Stimulated activated CD8-positive, alpha-beta memory T cell treated with anti-CD3 and anti-CD28 coated beads, Interleukin-4, amount 100 ng/mL, for 4 hours (primary cell): ENCODE measurements around the gene AFM.

Experiments used
- DNase-seq, 2 donors: peaks; one replicate each; pipeline ENCODE4 v3.0.0-alpha.2; 2020; ENCODE audit warnings: low read depth in 2 of 2, low spot score in 1 of 2

AFM gene, protein sequence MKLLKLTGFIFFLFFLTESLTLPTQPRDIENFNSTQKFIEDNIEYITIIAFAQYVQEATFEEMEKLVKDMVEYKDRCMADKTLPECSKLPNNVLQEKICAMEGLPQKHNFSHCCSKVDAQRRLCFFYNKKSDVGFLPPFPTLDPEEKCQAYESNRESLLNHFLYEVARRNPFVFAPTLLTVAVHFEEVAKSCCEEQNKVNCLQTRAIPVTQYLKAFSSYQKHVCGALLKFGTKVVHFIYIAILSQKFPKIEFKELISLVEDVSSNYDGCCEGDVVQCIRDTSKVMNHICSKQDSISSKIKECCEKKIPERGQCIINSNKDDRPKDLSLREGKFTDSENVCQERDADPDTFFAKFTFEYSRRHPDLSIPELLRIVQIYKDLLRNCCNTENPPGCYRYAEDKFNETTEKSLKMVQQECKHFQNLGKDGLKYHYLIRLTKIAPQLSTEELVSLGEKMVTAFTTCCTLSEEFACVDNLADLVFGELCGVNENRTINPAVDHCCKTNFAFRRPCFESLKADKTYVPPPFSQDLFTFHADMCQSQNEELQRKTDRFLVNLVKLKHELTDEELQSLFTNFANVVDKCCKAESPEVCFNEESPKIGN

GRCh38 chr4:73481358-73481757 is at the start of gene AFM:
AFM (plus strand) TSS chr4:73481745; CDS start chr4:73481776, 31 bp downstream.
- DNase-seq, result no peak

DNA sequence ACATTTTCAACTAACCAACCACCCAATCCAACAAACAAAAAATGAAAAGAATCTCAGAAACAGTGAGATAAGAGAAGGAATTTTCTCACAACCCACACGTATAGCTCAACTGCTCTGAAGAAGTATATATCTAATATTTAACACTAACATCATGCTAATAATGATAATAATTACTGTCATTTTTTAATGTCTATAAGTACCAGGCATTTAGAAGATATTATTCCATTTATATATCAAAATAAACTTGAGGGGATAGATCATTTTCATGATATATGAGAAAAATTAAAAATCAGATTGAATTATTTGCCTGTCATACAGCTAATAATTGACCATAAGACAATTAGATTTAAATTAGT is 49.8 kb upstream of the AFM start:
- DNase-seq, result no peak

- DNase-seq, result no peak
Observed at GRCh38 chr4:73432169-73433000, 49.2 kb upstream of the AFM start.

- no peak for DNase-seq
Observed at GRCh38 chr4:73433140-73433539, 48.4 kb upstream of the AFM start.

- no peak for DNase-seq
Observed at GRCh38 chr4:73434311-73434710, 47.2 kb upstream of the AFM start.

GRCh38 chr4:73435984-73436383 is 45.6 kb upstream of the AFM start, which contains the start of gene AFP:
AFP (plus strand) TSS chr4:73436221; CDS start chr4:73436263, 42 bp downstream.
- DNase-seq, result no peak

DNA sequence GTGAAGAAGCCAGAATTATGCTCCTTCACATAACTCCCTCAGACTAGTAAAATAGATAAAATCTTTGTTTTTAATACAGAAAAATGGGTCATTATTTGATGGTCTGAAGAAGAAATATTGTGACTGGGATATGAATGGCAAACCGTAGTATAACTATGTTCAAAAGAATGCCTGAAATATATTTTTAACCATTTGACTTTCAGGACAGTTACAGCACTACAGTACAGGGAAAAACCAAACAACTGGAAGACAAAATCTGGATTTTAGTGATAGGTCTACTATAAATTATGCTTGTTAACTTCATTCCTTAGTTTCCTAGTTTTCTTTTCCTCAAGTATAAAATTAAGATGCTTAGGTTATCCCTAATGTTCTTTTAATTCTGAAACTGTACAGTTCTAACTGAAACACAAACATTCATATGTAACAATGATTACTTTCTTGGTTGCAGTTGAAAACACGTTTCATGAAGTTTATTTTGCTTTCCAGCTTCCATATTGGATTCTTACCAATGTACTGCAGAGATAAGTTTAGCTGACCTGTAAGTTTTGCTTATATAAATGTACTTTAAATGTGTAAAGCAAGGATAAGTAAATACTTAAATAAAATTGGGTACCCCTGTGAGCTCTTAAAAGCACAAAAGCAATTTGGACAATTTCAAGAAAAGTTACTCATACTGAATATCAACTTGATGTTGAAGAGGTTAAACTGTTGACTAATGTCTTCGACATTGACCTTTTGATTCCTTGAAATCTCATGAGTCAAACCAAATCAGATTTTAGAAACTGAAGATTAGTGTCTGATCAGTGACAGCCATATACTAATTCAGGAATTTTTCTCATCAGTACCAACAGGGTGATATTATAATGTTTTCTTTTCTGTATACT is 44.6 kb upstream of the AFM start:
- DNase-seq, result no peak

- DNase-seq, result no peak
Observed at GRCh38 chr4:73437558-73437956, 44.0 kb upstream of the AFM start.

DNA sequence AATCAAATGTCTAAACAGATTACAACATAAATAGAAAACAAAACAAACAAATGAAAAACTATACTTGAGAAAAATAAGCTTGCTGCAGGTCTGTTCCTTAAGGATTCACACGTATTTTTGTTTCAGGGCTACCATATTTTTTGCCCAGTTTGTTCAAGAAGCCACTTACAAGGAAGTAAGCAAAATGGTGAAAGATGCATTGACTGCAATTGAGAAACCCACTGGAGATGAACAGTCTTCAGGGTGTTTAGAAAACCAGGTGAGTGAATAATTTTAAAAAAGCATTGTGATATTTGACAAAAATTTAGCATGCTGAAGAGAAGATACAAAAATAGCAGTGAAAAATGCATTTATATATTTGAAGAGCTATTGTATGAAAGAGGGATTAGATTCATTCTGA is 43.5 kb upstream of the AFM start:
- no peak for DNase-seq

- DNase-seq, result no peak
Observed at GRCh38 chr4:73438582-73439215, 42.8 kb upstream of the AFM start.

GRCh38 chr4:73439445-73439844 is 42.1 kb upstream of the AFM start:
- no peak for DNase-seq

DNA sequence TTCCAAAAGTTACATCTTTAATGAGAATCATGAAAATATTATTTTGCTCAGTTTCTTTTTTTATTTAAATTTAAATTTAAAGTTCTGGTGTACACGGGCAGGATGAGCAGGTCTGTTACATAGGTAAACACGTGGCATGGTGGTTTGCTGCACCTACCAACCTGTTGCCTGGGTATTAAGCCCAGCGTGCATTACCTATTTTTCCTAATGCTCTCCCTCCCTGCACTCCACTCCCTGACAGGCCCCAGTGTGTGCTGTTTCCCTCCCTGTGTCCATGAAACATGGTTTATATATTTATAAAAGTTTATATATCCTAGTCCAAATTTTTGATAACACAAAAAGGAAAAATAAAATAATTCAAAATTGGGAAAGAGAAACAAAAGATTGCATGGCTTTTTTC is 41.6 kb upstream of the AFM start:
- DNase-seq, result no peak

DNA sequence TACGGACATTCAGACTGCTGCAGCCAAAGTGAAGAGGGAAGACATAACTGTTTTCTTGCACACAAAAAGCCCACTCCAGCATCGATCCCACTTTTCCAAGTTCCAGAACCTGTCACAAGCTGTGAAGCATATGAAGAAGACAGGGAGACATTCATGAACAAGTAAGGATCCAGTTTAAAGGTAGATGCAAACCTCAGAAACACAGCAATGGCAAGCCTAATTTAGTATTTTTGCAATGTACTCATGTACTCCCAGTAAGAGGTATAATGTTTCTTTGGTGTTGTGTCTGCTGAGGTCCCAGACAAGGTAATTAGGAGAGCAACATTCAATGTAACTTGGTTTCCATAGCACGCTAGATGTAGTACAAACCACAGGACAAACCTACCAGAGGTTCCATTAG is 40.9 kb upstream of the AFM start:
- no peak for DNase-seq

DNA sequence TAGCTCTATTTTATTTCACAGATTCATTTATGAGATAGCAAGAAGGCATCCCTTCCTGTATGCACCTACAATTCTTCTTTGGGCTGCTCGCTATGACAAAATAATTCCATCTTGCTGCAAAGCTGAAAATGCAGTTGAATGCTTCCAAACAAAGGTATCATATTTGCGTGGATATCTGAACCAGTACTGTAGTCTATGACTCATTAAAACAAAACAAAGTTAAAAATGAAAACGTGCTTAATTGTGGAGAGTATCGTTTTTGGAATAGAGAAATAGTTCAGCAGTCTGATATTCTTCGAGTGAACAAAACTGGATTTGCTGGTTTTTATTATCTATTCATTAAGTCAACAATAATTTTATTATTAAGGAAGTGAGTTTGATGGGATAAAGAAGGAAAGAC is 39.3 kb upstream of the AFM start:
- DNase-seq, result no peak

DNA sequence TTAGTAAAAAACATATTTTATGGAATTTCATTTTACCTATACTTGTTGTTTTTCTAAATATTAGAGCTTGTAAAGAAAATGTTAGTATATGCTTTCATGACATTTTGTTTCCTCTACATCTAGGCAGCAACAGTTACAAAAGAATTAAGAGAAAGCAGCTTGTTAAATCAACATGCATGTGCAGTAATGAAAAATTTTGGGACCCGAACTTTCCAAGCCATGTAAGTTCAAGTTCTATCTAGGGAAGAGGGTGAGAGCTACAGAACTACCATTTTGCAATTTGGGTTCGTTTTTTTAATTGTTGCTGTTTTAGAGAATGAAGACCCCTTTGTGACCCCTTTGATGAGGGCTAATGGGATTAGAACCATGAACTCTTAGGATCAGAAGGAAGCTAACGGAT is 38.3 kb upstream of the AFM start:
- no peak for DNase-seq

GRCh38 chr4:73445383-73446335 is 35.9 kb upstream of the AFM start:
- DNase-seq, result no peak

DNA sequence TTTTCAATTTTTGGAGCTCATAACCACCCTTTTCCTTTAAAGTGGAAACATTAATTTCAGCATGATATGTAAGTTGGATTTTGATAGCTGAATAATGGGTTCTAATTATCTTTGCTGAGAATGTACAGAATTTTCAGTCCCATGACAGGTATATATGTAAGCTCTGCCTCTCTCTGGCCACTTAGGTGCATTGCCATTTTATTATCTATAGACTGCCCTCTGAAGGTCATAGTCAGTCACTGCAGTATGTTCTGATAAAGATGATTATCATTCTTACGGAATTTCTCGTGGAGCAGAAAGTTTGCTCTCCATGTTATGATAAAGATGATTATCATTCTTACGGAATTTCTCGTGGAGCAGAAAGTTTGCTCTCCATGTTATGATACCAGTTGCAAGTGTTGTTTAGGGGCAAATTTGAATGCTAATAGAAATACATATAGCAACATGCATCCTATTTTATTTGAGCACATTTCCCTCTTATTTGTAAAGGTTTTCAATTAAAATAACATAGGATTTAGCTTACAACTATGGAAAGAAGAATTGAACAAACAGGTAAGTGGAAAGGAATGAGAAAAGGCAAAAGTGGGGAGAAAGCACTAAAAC is 35.1 kb upstream of the AFM start:
- no peak for DNase-seq

- no peak for DNase-seq
Observed at GRCh38 chr4:73447671-73448070, 33.9 kb upstream of the AFM start.
